HG03558 (cell line): Measurements from ENCODE around the gene CHST7.

Source experiments
- ATAC-seq: cut with Tn5 transposase; IDR thresholded peaks from one replicate; pipeline ENCODE4 v1.9.1; 2021; ENCODE audit warnings: moderate number of reproducible peaks; ENCODE audit not compliant: unreplicated experiment; ENCODE audit errors: extremely low read depth

CHST7 gene

DNA sequence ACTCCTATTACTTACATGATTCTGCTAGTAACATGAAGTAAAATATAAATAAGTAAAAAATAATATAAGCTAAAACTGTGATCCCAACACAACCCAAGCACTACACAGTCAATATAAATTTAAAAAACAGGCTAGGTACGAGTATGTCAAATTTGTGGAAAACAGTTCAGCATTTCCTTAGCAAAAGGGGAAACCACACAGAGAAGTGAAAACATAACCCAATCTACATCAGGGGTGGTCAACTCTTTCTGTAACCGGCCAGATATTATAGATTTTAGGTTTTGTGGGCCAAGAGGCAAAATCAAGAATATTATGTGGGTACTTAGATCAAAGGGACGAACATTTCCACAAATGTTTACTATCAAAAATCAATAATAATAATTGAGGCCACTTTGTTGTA is 70.1 kb downstream of the CHST7 start:
- no peak for ATAC-seq

DNA sequence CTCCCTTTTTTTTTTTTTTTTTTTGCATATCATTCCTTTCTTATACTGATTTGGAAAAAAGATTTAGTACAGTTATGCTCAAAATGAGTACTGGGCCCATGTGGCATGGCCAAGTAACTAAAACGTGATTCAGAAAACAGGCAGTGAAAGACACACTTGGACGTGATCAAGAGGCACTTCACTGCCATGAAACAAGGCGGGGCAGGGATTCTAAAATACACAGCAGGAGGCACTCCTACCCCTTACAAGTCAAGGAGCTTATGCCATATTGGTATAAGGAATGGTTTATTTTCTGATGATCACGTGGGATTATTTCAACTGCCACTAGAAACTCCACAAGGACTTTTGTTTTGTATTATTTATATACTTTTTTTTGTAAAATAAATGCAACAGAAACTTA is 72.0 kb downstream of the CHST7 start:
- ATAC-seq: no peak

DNA sequence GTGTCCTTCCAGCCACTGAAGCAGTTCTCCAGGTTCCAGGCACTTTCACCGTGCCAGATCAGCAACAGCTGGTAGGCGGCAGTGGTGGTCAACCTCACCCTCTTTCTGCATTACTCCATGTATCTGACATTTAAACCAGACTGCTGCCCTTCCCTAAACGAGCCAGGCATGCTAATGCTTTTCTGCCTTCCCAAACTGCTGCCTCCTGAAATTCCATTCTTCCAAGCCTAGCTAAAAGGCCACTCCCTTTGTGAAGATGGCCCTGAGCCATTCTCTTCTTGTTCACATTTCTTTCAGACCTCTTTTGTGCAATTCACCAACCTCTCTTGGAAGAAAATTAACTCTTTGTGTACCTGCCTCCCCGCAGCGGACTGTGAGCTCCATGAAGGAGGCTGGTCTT is 73.7 kb downstream of the CHST7 start:
- no peak for ATAC-seq
